Activated T-helper 9 cell treated with anti-CD3 and anti-CD28 coated beads, Interleukin-2, amount 50 U/mL, for 16 hours (primary cell): Measurements from ENCODE around the gene CCDC74A.
A peak's percentile ranks its signal among the peaks of the same experiment; 100 is the strongest.
"Not testable (repeated sequence)": the region's sequence is repeated elsewhere in the genome, so short reads cannot be mapped to it uniquely, and the experiment has no call there.

Source experiments
- DNase-seq: peaks from one replicate; pipeline ENCODE4 v3.0.0-alpha.2; 2020; ENCODE audit warnings: low read depth

Gene CCDC74A

DNA sequence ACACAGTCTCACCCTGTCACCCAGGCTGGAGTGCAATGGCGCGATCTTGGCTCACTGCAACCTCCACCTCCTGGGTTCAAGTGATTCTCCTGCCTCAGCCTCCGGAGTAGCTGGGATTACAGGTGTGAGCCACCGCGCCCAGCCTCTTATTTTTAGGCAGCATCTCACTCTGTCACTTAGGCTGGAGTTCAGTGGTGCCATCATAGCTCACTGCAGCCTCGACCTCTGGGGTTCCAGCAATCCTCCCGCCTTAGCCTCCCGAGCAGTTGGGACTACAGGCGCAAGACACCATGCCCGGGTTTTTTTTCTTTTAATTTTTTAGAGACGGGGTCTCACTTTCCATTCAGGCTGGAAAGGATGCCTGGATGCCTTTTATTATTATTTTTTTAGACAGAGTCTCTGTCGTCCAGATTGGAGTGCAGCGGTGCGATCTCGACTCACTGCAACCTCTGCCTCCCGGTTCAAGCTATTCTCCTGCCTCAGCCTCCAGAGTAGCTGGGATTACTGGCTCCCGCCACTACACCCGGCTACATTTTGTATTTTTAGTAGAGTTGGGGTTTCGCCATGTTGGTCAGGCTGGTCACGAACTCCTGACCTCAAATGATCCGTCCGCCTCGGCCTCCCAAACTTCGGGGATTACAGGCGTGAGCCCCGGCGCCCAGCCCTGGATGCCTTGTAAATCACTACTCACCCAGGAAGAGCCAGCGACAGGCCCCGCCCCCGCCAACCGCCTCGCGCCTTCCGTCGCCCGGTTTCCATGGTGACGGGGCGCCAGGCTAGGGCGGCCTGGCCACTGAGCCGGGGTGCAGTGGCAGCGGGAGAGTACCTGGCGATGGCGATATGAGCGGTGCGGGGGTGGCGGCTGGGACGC lies at the start of gene CCDC74A:
Gene CCDC74A (plus strand): TSS at position 758 of the 871 bp plus-strand sequence. CDS start 83 bp downstream, at position 841.
- DNase-seq = peak; percentile 73

DNA sequence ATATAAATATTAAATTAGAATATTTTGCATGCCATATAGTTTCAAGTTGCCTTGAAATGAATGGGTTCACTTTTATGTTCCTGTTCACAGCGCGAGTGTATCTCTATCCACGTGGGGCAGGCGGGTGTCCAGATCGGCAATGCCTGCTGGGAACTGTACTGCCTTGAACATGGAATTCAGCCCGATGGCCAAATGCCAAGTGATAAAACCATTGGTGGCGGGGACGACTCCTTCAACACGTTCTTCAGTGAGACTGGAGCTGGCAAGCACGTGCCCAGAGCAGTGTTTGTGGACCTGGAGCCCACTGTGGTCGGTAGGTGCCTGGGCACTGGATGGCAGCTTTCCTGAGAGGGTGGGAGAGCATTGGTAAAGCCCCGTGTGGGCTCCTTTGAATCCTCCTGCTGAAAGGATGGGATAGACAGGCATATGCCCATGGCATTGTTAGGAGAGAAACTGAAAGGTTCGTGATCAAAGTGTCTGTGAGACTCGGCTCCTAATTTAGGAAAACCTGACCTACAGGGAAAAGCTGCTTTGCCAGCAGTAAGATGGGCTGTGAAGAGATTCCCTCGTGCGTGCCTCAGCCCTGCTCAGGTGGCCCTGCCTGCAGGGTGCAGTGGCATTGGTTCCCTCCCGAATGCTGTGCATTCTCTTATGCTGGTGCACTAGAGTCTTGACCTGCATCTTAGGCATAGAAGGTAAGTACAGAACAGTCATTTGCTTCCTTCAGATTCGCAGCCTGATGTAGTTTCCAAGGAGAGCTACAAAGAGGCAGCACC lies 49.4 kb upstream of the CCDC74A start:
- not testable (repeated sequence) for DNase-seq

DNA sequence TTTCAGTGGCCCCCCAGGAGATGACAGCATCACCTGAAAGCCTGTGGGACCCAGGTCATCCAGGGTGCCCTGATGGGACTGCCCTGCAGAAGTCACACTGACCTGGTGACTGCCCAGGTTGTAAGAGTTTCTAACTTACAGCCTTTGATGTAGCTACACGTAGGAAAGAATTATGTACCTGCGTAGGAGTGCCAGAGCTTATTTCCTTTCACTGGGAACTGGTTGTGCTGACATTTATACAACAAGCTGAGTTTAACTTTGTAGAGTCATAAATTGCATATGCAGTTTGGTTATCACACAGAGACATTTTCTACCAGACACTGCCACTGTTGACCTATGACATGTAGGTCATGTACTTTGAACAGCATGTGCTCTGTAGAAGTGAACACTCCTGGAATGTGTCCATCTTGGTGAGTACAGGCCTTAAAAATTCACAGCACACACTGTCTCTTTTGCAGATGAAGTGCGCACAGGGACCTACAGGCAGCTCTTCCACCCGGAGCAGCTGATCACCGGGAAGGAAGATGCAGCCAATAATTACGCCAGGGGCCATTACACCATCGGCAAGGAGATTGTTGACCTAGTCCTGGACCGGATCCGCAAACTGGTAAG lies 48.7 kb upstream of the CCDC74A start:
- not testable (repeated sequence) for DNase-seq

DNA sequence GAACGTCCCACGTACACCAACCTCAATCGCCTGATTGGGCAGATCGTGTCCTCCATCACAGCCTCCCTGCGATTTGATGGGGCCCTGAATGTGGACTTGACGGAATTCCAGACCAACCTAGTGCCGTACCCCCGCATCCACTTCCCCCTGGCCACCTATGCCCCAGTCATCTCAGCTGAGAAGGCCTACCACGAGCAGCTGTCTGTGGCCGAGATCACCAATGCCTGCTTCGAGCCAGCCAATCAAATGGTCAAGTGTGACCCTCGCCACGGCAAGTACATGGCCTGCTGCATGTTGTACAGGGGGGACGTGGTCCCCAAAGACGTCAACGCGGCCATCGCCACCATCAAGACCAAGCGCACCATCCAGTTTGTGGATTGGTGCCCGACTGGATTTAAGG lies 47.3 kb upstream of the CCDC74A start:
- not testable (repeated sequence) for DNase-seq

DNA sequence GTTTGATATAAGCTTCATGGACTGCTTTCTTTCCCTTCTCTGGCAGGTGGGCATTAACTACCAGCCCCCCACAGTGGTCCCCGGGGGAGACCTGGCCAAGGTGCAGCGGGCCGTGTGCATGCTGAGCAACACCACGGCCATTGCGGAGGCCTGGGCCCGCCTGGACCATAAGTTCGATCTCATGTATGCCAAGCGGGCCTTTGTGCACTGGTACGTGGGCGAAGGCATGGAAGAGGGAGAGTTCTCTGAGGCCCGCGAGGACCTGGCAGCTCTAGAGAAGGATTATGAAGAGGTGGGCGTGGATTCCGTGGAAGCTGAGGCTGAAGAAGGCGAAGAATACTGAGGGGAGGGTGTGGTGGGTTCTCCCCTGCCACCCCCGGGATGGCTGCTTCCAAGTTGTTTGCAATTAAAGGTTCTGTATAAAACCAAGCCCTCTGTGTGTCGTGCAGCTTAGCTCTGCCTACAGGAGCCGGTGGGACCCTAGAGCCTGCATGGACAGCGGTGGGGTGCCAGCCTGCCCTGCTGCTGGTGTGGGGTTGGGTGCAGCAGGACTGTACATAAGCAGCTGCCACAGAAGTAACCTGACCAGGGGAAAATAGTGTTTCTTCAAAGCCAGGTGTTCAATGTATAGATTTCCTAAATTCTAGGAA lies 45.1 kb upstream of the CCDC74A start:
- not testable (repeated sequence) for DNase-seq

DNA sequence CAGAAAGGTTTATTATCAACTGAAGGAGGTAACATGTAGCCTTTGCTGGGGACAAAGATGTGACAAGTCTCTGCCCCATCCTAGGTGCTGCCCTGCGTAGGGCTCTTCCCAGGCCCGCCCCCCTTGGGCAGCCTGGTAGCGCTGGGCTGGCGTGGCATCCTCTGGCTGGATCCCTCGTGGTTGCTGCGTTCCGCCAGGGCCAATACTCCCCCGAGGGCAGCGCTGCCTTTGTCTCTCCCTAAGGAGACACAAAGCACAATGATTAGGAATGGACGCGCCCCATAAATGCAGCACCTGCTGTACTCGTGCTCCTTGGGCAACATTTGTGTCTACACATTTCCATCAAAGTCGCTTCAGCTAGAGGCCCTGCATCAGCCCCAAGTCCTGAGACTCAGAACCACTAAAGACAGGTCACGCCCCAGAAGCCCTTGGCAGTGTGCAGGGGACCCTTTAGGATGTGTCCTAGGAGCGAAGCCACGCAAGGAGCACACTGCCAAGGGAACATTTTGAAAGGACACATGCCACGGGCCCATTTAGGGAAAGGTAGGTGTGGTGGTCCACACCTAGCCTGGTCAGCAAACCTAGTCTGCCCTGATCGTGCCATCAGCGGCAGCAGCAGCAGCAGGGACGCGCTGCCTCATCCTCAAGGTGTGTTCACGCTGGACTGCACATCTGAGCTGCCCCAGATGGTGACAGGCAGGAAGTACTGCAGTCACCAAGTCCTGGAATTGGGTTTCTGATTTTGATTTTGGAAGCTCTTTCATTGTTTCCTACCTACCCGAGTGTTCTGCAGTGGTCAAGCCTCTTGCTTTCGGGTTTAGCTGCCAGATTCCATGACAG lies 43.5 kb upstream of the CCDC74A start:
- DNase-seq = not testable (repeated sequence)

DNA sequence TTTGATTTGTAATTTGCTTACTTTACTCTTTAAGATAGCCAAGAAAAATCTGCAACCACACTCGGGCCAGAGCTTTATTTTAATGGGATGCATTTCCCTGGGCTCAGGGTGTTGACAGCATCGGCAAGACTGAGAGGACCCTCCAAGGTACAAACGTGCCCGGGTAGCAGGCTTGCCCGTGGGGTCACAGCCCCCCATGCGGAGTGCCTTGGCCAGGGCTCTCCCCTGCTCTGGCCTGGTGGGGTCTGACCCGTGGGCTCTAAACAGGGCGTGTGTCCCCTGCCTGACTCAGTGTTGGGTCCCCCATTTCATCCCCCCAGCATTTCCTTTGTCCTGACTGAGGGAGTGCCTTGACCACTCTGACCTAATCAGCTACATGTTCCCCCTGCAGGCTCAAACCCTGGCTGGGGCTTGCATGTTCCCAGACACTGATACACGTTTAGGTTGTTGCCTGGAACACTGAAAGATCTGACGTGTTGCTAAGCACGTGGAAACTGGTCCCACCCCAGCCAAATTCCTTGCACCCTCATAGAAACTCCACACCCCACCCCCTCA lies 42.7 kb upstream of the CCDC74A start:
- not testable (repeated sequence) for DNase-seq

DNA sequence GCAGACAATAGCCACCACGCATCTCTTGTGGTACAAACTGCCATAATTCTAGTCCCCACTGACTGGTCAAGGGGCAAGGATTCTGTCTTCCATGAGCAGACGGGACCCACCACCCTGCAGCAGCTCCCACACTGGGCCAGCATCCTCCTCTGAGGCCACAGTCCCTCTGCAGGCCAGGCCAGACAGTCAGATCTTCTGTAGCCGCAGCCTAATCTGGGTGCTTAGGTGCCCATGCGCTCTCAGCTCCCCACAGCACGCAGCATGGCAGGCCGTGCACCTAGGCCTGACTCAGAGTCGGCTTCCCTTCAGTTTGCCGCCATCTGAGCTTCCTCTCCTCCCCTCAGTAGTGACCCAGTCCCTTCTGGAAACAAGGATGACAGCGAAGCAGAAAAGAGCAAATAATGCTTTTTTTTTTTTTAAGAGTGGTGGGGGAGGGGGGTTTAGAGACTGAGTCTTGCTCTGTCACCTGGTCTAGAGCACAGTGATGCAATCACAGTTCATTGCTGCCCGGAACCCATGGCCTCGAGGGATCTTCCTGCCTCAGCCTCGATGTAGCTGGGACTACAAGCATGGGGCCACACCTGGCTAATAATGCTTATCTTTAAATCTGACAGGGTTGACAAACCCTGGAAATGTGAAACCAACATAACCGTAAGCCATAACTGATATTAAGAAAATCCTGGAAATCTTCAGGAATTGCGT lies 41.3 kb upstream of the CCDC74A start:
- not testable (repeated sequence) for DNase-seq

DNA sequence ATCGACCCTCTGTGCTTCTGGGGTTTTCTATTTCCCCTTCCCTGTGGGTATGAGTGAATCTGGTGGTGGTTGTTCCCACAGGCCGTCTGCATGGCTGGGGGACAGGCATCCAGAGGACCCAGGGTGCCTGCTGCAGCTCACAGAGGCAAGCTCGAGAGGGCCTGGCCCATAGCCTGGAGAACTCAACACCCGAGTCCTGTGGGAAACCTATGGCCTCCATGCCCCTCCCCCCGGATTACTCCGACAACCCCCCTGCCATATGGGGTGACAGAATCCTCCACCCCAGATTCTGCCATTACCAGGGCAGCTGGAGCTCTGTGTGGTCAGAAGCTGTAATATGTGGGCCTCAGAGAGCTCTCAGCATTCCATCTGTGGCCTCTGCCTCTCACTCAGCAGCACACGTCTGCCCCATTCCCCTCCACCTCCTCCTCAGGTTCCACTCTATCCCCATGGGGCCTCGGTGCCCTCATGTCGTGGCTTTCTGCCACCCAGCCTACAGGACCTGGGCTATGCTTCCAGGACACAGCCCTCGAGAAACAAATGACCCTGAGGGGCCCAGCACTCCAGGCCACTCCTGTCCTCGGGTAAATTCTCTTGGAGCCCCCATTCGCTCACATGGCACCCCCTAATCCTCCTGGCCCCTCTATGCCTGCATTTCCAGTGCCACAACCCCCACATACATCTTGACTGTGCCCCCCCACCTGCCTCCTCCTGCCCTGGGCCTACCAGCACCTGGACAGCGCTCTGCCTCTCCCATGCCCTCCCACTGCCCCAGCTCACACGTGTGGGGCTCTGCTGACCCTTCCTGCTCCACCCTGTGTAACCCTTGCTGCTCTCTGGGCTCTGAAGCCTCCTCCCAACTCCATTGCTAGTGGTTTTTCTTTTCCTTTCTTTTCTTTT lies 39.1 kb upstream of the CCDC74A start:
- no peak for DNase-seq

DNA sequence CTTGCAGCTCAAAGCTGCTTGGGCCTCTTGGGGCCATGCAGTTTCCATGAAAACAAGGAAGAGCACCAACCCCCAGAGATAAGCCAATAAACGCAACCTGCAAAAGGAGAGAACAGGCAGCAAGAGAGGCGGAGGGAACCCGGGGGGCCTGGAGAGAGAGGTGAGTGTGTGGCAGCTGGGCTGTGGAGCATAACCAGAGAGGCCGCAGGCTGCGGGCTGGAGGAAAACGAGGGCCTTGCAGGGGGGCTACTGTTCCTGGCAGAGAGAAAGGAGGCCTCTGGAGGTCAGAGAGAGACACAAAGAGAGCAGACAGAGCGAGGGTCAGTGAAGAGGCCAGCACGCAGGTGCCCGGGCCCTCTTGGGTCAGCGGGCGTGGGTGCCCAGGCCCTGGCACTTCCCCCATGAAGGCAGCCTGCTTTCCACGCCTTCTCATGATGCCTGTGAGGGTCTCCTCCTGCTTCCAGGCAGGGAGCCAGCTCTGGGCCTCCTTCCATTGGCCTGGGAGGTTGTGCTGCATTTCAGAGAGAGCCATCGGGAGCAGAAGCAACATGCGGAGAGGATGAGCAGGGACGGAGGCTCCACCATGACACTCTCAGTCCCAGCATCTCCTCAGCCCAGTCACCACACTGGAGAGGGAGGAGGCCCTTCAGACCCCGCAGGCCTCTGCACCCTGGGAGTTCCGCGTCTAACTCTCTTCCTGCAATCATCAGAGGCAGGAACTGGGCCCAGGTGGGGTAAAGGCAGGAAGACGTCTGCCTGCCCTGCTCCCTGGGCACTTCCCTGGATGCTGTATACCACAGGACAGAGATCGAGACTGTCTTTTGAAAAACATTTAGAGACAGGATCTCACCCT lies 36.8 kb upstream of the CCDC74A start:
- DNase-seq = not testable (repeated sequence)

DNA sequence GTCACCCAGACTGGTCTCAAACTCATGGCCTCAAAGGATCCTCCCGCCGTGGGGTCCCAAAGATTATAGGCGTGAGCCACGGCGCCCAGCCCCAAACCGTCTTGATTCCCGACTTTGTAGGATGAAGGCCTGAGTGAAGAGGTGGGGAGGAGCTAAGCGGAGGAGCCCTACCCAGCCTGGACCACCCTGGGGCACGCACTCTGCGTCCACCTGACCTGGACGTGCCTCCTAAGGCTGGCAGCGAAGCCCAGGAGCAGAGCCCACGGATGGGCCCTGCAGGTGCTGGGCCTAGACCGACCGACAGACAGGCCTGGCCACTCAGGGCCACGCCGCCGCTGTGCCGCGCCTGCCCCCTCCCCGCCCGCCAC lies 36.2 kb upstream of the CCDC74A start:
- DNase-seq = not testable (repeated sequence)

DNA sequence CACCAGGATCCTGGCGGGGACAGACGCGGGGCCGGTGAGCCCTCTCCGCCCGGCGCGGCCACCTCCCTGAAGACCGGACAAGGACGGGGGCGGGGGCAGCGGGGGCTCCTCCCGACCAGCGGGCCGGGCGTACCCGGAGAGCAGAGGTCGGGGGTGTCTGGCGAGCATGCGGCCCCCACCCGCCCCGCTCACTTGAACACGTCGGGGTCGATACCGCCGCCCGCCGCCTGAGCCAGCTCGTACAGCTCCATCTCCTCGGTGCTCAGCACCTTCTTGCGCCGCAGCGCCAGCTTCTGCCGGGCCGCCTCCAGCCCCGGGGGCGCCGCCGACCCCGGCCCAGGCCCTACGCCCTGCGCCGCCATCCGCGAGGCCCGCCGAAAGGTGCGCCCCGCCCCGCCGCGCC lies 35.7 kb upstream of the CCDC74A start, which contains the start of gene MZT2A:
Gene MZT2A (minus strand): TSS at position 383 of the 403 bp plus-strand sequence. CDS start 21 bp downstream, at position 362.
- not testable (repeated sequence) for DNase-seq

DNA sequence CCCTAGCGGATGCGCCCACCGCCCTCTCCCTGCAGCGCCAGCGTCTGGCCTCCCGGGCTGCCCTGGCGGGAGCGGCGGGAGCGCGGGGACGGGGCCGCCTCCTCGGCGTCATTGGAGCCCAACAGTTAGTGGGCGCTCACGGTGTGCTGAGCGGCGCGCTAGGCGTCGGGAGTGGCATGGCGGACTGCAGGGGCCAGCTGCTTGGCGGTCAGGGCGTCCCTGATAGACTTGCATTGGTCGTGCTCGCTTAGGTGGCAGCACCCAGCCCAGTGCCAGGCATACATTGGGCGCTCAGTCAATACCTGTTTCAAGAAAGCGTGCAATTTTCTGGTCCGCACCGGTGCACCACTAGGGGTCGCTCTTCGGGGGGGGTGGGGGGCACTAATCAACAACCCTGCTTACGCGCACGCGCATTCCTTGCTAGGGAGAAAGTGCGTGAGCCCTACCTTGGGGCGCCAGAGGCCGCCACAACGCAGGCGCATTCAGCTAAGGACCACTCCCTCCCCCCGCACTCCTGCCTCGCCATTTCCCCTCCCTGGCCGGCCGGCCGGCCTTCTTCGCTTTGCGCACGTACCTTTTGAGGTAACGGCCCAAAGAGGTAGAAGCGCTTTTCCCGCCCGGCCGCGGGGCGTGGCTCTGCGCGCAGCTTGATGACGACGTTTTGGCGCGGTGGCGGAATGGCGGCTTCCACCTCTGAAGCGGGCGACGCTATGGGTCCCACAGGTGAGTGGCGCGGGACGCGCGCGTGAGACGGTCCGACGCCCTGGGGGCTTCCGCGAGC lies 35.1 kb upstream of the CCDC74A start:
- DNase-seq = peak; percentile 88

DNA sequence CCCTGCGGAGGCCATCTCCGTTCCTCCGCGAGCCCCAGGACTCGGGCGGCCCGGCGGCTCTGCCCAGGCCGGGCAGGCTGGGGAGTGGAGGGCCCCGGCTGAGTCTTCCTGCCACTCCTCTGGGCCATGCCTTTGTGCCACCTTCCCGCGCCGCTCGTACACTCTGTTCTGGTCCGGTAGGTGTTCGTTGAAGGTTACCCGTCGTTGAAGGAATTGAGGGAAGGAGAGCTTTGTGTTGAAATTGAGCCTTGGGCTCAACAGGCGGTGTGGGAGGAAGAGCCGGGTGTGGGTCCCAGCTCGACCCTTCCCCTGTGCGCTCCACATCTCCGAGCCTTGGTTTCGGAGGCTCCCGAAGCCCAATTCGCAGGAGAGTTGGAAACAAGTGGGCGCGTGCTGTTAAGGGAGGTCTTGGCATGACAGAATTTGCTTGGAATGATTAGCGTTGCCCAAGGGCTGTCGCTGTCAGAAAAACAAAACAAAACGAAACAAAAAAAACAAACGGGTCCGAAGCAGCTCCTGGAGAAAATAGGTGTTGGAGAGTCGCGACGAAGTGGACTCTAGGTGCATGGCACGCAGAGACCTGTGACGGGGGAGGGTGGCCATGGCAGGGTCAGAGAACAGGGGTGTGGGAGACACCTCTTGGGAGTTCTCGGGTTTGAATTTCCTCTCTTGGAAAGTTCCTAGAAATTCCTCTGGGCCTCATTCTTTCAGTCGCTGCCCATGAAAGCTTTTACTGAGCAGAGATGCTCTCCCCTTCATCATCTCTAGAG lies 34.3 kb upstream of the CCDC74A start:
- no peak for DNase-seq

DNA sequence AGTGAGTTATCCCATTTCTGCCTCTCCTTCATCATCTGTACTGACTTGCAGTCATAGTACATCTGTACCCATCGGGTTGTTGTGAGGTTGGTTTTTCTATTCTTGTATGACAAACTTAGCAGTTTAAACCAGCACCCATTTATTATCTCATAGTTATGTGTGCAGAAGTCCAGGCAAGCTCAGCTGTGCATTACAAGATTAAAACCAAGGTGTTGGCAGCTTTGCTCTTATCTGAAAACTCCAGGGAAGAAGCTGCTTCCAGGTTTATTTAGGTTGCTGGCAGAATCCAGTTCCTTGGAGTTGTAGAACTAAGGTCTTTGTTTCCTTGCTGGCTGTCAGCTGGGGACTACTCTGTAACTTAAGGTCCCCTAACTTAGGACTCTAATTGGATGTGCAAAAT lies 32.2 kb upstream of the CCDC74A start:
- DNase-seq = not testable (repeated sequence)

DNA sequence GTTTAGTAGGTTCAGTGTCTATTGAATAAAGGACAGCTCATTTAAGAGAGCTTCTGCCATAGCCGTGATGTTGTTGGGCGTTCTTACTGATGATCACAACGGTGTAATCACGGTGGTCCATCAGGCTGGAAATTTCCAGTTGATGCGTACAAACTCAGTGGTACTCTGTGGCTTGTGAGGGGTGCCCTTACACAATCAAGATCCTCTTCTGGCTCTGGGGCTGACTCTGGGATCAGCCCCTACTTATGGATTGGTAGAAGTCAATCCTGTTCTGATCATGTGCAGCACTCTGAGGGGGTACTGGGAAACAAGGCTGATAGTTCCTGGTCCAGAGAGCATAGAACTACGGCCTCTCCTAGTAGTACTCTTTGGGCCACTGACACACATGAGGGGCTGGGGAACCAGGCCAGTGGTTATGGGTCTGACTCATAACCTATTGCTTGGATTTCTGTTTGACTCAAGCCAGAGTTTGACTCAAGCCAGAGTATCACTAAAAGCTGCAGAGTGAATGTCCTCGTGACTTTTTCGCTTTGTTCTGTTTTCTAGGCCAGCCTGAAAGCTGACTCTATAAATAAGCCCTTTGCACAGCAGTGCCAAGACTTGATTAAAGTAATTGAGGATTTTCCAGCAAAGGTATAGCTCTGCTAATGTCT lies 29.2 kb upstream of the CCDC74A start:
- DNase-seq = not testable (repeated sequence)
